Fibroblast of the conjunctiva (primary cell): ENCODE data around the gene PEX12.
"Not testable (repeated sequence)": the region's sequence is repeated elsewhere in the genome, so short reads cannot be mapped to it uniquely, and the experiment has no call there.

Experiments used
- DNase-seq: peaks from one replicate; pipeline ENCODE4 v3.0.0-alpha.2; 2010; ENCODE audit warnings: low read depth

The PEX12 gene

GRCh38 chr17:35536664-35537171, 41.7 kb downstream of the PEX12 start:
- no peak for DNase-seq

GRCh38 chr17:35535406-35535805, 43.0 kb downstream of the PEX12 start:
- not testable (repeated sequence) for DNase-seq

- no peak for DNase-seq
Observed at GRCh38 chr17:35534576-35535093, 43.7 kb downstream of the PEX12 start.

DNA sequence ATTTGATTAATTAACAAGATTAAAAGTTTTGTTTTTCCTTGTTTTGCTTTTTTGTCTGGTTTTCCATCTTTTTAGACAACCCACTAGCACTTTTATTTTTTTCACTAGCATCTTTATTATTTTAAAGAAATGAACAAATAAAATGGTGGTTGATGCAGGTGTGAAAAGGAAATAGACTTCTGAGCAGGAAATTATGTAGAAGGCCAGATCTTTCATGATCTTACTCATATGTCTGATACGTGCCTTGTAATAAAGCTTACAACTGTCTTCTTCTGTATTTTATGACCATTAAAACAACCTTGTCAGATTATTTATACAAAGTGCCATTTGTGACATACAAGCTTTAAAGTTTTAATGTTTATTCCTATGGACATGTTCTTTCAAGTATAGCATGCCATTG, 47.2 kb downstream of the PEX12 start:
- no peak for DNase-seq

- no peak for DNase-seq
Observed at GRCh38 chr17:35529866-35530265, 48.5 kb downstream of the PEX12 start.

GRCh38 chr17:35529326-35529725, 49.0 kb downstream of the PEX12 start:
- not testable (repeated sequence) for DNase-seq
